Measurements from ENCODE around the gene NCR3LG1. TPM values are rescaled to one million over a fixed set of nuclear protein-coding genes. Genes with fewer than 3 reads are reported as not detected.
A peak's percentile ranks its signal among the peaks of the same experiment; 100 is the strongest.

Gene NCR3LG1
- total RNA-seq, 6 donors from 2014 or later, result 3.6 to 7.6 (median 4.5) TPM

DNA sequence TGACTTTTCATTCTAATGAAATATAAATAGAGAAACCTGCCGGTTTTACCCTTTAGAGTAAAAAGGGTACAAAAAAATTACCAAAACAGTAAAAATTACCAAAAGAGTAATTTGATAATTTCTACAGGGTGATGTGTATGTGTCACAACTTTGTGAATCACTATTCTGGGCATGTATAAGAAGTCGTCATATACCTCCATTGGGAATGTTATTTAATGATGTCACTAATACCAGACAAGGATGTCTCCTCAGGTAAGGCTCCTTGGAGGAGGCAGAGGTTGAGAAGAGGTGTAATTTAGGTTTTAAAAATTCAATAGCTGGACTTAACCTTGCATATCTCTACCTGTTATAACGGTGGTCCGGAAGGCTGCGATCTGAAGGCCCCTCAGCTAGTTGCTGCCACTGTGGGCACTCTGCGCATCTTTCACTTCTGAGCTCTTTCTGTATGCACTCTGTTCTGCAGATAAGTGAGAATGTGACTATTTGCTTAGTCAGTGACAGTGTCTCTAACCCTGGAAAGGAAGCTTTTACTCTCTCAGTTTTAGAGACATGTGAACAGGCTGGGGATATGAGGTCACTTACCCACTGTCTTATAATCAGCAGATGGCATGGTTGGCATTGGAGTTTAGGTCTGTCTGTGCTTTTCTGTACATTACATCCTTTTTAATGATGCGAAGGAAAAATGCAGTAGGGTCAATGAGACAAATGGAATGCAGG is 987 bp upstream of the NCR3LG1 start:
- H3K9me3 ChIP-seq, result no peaks in the 10 kb centered on the region
- no peak overlapping the region for H3K4me3 ChIP-seq
- H3K27me3 ChIP-seq, result no peaks in the 10 kb centered on the region
- 95 to 97% methylated on average over 7 of the region's 7 CpGs for WGBS, 2 donors
- no peaks in the 10 kb centered on the region for H3K36me3 ChIP-seq
- peaks cover 14 to 33% (median 19%) of the 10 kb centered on the region in 4 donors for H3K4me1 ChIP-seq
- TF ChIP-seq POLR2A (IDR thresholded peaks at IDR 0.05) (no peak), POLR2AphosphoS5 (IDR thresholded peaks at IDR 0.05) (no peak), EP300 (IDR thresholded peaks at IDR 0.05) (no peak)
- TF ChIP-seq, protein P1, sequence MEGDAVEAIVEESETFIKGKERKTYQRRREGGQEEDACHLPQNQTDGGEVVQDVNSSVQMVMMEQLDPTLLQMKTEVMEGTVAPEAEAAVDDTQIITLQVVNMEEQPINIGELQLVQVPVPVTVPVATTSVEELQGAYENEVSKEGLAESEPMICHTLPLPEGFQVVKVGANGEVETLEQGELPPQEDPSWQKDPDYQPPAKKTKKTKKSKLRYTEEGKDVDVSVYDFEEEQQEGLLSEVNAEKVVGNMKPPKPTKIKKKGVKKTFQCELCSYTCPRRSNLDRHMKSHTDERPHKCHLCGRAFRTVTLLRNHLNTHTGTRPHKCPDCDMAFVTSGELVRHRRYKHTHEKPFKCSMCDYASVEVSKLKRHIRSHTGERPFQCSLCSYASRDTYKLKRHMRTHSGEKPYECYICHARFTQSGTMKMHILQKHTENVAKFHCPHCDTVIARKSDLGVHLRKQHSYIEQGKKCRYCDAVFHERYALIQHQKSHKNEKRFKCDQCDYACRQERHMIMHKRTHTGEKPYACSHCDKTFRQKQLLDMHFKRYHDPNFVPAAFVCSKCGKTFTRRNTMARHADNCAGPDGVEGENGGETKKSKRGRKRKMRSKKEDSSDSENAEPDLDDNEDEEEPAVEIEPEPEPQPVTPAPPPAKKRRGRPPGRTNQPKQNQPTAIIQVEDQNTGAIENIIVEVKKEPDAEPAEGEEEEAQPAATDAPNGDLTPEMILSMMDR (IDR thresholded peaks at IDR 0.05), result no peak
- no peak overlapping the region for H3K27ac ChIP-seq
- ATAC-seq (ENCODE audit: low FRiP score in 2 of 2) (no peak), DNase-seq (no peak)

DNA sequence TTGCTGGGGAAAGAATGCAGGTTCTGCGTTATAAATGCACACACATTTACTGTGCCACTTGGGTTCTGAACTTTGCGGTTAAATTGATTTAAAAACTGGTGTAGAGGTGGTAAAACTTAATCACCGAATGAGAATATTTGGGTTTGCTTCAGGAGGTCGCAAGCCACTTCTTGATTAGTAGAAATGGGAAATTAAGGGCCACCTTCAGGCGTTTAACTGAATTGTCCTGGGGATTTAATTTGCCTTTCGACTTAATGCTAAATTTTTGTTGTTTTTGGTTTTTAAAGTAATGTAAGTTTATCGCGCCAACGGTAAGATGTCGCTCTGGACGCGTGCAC is 459 bp upstream of the NCR3LG1 start:
- DNase-seq, result no peak

DNA sequence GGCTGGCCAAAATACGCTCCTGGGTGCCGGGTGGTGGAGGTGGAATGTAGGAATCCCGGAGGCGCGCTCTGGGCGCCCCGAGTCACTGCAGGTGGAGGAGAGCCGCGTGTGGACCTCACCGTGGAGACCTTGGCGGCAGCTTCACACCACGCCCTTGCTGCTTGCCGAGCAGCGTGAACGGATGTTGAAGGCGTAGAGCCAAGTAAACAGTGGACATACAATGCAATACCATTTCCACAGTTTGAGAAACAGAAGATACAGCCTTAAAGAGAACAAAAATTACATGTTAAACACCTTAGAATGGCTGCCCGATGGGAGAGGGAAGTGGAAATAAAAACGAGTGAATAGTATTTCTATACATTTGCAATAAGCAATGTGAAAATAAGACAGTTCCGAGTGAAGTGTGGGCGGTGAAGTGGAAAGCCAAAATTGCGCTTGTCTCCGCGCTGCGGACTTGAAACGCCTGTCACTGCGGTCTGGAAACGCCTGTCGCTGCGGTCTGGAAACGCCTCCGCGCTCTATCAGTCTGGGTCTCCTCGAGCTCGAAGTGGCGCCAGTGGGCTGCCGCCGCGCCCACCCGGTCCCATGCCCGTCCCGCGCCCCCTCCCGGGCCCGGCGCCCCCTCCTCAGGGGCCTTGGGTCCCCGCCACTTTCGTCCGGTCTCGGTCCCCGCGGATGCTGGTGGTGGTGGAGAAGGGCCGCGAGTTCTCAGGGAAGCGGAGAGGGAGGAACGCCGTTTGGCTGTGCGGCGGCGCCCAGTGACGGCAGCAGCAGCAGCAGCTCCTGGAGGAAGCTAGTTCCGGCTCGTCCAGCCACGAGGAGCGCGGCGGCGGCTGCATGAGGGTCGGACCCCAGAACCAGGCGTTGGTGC is 1.6 kb downstream of the NCR3LG1 start:
- TF ChIP-seq, protein P1 (IDR thresholded peaks at IDR 0.05), result no peak
- TF ChIP-seq EP300 (IDR thresholded peaks at IDR 0.05) (no peak), POLR2AphosphoS5 (IDR thresholded peaks at IDR 0.05) (peak in 1 of 2 donors; percentile 13), POLR2A (IDR thresholded peaks at IDR 0.05) (peak in 2 of 4 donors; percentile 10 to 15)
- H3K36me3 ChIP-seq, result no peaks in the 10 kb centered on the region
- no peaks in the 10 kb centered on the region for H3K27me3 ChIP-seq
- H3K4me1 ChIP-seq, result peaks cover 14 to 33% (median 19%) of the 10 kb centered on the region in 4 donors
- ATAC-seq (ENCODE audit: low FRiP score in 2 of 2) (peak; percentile 80 to 86), DNase-seq (peak; percentile 73 to 94)
- peak overlapping the region; percentile 55 to 79 (median 67) for H3K27ac ChIP-seq
- H3K4me3 ChIP-seq, result peak overlapping the region; percentile 41 to 69 (median 55)
- WGBS, 2 donors, result 0 to 2% methylated on average over 46 to 54 of the region's 69 CpGs
- no peaks in the 10 kb centered on the region for H3K9me3 ChIP-seq

More for the DNA sequence above, 459 bp upstream of the NCR3LG1 start:
- Histone ChIP-seq H3K27ac (no peak overlapping the region), H3K36me3 (no peaks in the 10 kb centered on the region), H3K4me1 (peaks cover 14 to 33% (median 19%) of the 10 kb centered on the region in 4 donors), H3K27me3 (no peaks in the 10 kb centered on the region), H3K4me3 (peak overlapping the region; percentile 46 to 69 (median 55)), H3K9me3 (no peaks in the 10 kb centered on the region)
- no peak for ATAC-seq (ENCODE audit: low FRiP score in 2 of 2)
- no peak for TF ChIP-seq EP300 (IDR thresholded peaks at IDR 0.05)
- TF ChIP-seq, protein P1 (IDR thresholded peaks at IDR 0.05), result peak in 2 of 6 experiments; percentile 6 to 23
- 20 to 27% methylated on average over 12 of the region's 12 CpGs for WGBS, 2 donors

DNA sequence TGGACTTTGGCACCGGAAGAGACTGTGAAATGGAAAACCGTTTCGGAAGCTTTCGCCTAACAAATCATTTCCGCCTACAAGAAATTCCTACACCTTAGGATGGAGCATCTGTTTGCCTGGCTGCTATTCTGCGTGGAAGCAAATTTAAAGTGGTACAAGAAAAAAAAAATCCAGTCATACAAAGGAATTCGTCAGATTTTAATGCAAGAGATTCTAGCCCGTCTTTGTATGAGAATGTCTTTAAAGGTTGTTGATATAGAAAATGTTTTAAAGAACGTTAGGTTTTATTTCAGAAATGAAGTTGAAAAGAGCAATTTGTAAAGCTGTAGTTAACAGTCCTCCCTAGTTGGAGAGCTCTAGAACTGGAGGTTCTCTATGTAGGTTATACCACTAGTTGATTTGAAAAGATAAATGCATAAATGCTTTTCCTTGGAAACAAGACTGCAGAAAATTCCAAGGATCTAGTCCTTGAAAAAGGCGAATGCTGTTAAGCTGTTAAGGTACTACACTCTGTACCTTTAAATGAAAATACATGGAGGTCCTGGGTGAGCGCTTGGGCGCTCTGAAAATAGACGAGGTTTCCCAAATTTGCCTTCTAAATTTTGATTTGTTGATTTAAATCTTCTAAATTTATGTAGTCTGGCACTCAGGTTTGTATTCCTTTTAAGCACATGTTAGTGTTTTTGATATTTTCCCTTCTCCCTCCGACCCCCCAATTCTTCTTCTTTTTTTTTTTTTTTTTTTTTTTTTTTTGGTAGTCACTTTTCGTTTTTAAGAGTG is 2.4 kb downstream of the NCR3LG1 start:
- H3K27me3 ChIP-seq, result no peaks in the 10 kb centered on the region
- no peak for TF ChIP-seq EP300 (IDR thresholded peaks at IDR 0.05)
- TF ChIP-seq POLR2AphosphoS5 (IDR thresholded peaks at IDR 0.05), result peak in 1 of 2 donors; percentile 16
- peak overlapping the region in 2 of 4 donors; percentile 75 to 79 for H3K27ac ChIP-seq
- H3K4me3 ChIP-seq, result peak overlapping the region; percentile 41 to 69 (median 55)
- DNase-seq (no peak), ATAC-seq (ENCODE audit: low FRiP score in 2 of 2) (no peak)
- H3K9me3 ChIP-seq, result no peaks in the 10 kb centered on the region
- peaks cover 14 to 33% (median 19%) of the 10 kb centered on the region in 4 donors for H3K4me1 ChIP-seq
- WGBS, 2 donors, result 7 to 11% methylated on average over 15 of the region's 15 CpGs
- no peaks in the 10 kb centered on the region for H3K36me3 ChIP-seq
